Measurements from ENCODE around the gene ZBTB11. TPM values are rescaled to one million over a fixed set of nuclear protein-coding genes. Genes with fewer than 3 reads are reported as not detected.
"Not testable (repeated sequence)": the region's sequence is repeated elsewhere in the genome, so short reads cannot be mapped to it uniquely, and the experiment has no call there.

ZBTB11 gene
- total and polyA plus RNA-seq, 12 donors, result 4.9 to 20.0 (median 14.2) TPM

DNA sequence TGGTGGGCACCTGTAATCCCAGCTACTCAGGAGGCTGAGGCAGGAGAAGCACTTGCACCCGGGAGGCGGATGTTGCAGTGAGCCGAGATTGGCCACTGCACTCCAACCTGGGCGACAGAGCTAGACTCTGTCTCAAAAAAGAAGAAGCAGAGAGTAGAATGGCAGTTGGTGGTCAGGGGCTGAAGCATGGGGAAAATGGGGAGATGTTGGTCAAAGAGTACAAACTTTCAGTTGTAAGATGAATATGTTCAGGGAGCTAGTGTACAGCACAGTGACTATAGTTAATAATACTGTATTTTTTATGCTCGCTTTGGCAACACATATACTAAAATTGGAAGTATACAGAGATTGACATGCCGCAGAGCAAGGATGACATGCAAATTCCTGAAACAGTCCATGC is 61.4 kb downstream of the ZBTB11 start:
- no peak for DNase-seq

DNA sequence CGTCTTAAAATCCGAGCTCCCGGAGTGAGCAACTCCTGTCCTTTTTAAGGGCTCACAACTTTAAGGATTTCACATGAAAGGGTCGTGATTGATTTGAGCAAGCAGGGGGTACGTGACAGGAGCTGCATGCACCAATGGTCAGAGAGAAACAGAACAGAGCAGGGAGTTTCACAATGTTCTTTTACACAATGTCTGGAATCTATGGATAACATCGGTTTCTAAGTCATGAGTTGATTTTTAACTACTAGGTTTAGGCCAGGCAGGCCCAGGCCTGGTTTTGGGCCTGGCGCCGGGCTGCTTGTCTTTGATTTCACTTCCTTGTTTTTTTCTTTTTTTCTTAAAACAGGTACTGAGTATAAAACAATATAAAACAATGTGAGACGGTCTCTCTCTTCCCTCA is 63.9 kb downstream of the ZBTB11 start:
- 78 to 88% (median 83%) methylated on average over 8 of the region's 9 CpGs for WGBS, 4 donors
- H3K27ac ChIP-seq; H3K36me3 ChIP-seq (replicated peaks in 1 of 2); H3K9me3 ChIP-seq (replicated peaks in 1 of 3); H3K4me3 ChIP-seq; intact Hi-C loops (cut with DNase I); H3K27me3 ChIP-seq; H3K4me1 ChIP-seq (replicated peaks in 1 of 2): not testable (repeated sequence)
- peak in 1 of 7 donors; percentile 13 for DNase-seq

More for the DNA sequence above, 61.4 kb downstream of the ZBTB11 start:
- H3K4me3 ChIP-seq, result no peak overlapping the region
- intact Hi-C loops (cut with DNase I), result no loop called here
- H3K4me1 ChIP-seq (replicated peaks in 1 of 2), result no peaks in the 10 kb centered on the region
- H3K27me3 ChIP-seq, result no peaks in the 10 kb centered on the region
- WGBS, 4 donors, result 91 to 97% (median 95%) methylated on average over 6 of the region's 6 CpGs
- no peaks in the 10 kb centered on the region for H3K36me3 ChIP-seq (replicated peaks in 1 of 2)
- no peaks in the 10 kb centered on the region for H3K9me3 ChIP-seq (replicated peaks in 1 of 3)
- no peak overlapping the region for H3K27ac ChIP-seq
- no peak for TF ChIP-seq POLR2A (IDR thresholded peaks at IDR 0.05)
- TF ChIP-seq, protein P1, sequence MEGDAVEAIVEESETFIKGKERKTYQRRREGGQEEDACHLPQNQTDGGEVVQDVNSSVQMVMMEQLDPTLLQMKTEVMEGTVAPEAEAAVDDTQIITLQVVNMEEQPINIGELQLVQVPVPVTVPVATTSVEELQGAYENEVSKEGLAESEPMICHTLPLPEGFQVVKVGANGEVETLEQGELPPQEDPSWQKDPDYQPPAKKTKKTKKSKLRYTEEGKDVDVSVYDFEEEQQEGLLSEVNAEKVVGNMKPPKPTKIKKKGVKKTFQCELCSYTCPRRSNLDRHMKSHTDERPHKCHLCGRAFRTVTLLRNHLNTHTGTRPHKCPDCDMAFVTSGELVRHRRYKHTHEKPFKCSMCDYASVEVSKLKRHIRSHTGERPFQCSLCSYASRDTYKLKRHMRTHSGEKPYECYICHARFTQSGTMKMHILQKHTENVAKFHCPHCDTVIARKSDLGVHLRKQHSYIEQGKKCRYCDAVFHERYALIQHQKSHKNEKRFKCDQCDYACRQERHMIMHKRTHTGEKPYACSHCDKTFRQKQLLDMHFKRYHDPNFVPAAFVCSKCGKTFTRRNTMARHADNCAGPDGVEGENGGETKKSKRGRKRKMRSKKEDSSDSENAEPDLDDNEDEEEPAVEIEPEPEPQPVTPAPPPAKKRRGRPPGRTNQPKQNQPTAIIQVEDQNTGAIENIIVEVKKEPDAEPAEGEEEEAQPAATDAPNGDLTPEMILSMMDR (IDR thresholded peaks at IDR 0.05), result no peak

DNA sequence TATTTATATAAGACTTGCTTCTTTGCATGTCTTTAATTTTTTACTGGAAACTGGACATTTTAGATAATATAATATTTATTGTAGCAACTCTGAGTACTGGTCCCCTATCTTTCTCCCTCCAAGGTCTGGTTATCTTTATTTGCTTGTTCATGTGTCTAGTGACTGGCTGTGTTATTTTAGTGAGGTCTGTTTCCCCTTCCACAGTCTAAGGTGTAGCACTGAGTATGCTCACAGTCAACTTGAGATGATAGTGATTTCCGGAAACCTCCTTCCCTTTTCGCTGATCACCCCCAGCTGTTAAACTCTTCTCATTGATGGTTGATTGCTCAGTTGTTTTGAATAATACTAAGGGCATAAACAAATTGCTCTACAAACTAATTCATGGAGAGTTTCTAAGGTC is 65.9 kb downstream of the ZBTB11 start:
- 91 to 100% (median 94%) methylated on average over 2 of the region's 2 CpGs for WGBS, 4 donors
- no peak for DNase-seq
- TF ChIP-seq, protein P1 (IDR thresholded peaks at IDR 0.05), result no peak
- TF ChIP-seq POLR2A (IDR thresholded peaks at IDR 0.05), result no peak
- Histone ChIP-seq H3K27me3 (no peaks in the 10 kb centered on the region), H3K36me3 (replicated peaks in 1 of 2) (no peaks in the 10 kb centered on the region), H3K9me3 (replicated peaks in 1 of 3) (no peaks in the 10 kb centered on the region), H3K4me3 (no peak overlapping the region), H3K27ac (no peak overlapping the region), H3K4me1 (replicated peaks in 1 of 2) (no peaks in the 10 kb centered on the region)
- intact Hi-C loops (cut with DNase I), result no loop called here

DNA sequence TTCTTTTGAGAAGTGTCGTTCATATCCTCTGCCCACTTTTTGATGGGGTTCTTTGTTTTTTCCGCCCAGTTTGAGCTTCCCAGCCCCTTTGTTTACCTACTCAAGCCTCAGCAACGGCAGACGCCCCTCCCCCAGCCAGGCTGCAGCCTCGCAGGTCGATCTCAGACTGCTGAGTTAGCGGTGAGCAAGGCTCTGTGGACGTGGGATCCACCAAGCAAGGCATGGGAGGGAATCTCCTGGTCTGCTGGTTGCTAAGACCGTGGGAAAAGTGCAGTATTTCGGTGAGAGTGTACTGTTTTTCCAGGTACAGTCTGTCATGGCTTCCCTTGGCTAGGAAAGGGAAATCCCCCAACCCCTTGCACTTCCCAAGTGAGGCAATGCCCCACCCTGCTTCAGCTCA is 71.5 kb downstream of the ZBTB11 start:
- 75 to 81% (median 78%) methylated on average over 10 of the region's 10 CpGs for WGBS, 4 donors
- H3K27ac ChIP-seq; H3K27me3 ChIP-seq; H3K36me3 ChIP-seq (replicated peaks in 1 of 2); H3K9me3 ChIP-seq (replicated peaks in 1 of 3); intact Hi-C loops (cut with DNase I); H3K4me1 ChIP-seq (replicated peaks in 1 of 2); H3K4me3 ChIP-seq: not testable (repeated sequence)
- DNase-seq, result peak in 1 of 7 donors; percentile 17

DNA sequence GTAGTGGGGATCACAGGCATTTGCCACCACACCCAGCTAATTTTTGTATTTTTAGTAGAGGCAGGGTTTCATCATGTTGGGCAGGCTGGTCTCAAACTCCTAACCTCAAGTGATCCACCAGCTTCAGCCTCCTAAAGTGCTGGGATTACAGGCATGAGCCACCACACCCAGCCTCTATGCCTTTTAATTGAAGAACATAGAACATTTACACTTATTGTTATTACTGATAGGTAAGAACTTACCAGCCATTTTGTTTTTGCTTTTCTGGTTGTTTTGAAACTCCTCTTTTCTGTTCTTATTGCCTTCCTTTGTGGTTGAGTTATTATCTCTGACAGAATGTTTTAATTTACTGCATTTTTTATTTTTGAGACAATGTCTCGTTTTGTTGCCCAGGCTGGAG is 73.7 kb downstream of the ZBTB11 start:
- DNase-seq, result peak in 1 of 7 donors; percentile 18
- H3K9me3 ChIP-seq (replicated peaks in 1 of 3), result no peaks in the 10 kb centered on the region
- H3K36me3 ChIP-seq (replicated peaks in 1 of 2), result no peaks in the 10 kb centered on the region
- H3K27ac ChIP-seq, result no peak overlapping the region
- no peak for TF ChIP-seq POLR2A (IDR thresholded peaks at IDR 0.05)
- TF ChIP-seq, protein P1 (IDR thresholded peaks at IDR 0.05), result no peak
- no peaks in the 10 kb centered on the region for H3K27me3 ChIP-seq
- WGBS, 4 donors, result 93 to 96% (median 94%) methylated on average over 1 of the region's 1 CpG
- no peaks in the 10 kb centered on the region for H3K4me1 ChIP-seq (replicated peaks in 1 of 2)
- intact Hi-C loops (cut with DNase I), result no loop called here
- no peak overlapping the region for H3K4me3 ChIP-seq

Measured in adrenal gland (tissue), 12 donors.